OCI-LY3 (cell line): ENCODE results near the gene DCT.

ENCODE experiments used
- EZH2phosphoT487 ChIP-seq: fragments of 200-600 bp; shearing (Covaris generic); IDR thresholded peaks from 2 replicates; pipeline ENCODE4 v1.6.1; 2018; ENCODE audit warnings: antibody characterized with exemption, mixed run types, low read depth
- TF ChIP-seq, protein P1 (sequence below): fragments of 200-600, 300-600 bp; sonication (generic); IDR thresholded peaks from 2 replicates; pipeline ENCODE4 v1.5.1; 2014; ENCODE audit warnings: antibody characterized with exemption, low read length, low read depth

DNA sequence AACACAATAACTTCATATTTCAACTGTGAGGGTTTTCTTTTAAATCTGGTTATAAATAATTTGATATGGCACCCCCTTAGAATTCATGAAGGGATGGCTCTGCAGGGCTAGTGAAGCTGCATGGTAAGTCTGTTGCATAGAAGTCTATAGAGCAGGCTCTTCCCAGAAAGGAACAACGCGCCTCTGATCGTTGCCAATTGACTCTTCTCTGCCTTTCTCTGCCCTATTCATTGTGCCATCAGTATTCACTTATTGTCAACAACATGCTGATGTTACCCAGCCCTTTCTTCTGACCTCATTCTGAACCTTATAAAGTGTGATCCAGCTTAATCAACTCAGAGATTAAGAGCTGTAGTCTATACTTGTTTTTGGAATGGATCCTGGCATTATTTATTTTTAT is 16.3 kb upstream of the DCT start:
- TF ChIP-seq, protein P1, sequence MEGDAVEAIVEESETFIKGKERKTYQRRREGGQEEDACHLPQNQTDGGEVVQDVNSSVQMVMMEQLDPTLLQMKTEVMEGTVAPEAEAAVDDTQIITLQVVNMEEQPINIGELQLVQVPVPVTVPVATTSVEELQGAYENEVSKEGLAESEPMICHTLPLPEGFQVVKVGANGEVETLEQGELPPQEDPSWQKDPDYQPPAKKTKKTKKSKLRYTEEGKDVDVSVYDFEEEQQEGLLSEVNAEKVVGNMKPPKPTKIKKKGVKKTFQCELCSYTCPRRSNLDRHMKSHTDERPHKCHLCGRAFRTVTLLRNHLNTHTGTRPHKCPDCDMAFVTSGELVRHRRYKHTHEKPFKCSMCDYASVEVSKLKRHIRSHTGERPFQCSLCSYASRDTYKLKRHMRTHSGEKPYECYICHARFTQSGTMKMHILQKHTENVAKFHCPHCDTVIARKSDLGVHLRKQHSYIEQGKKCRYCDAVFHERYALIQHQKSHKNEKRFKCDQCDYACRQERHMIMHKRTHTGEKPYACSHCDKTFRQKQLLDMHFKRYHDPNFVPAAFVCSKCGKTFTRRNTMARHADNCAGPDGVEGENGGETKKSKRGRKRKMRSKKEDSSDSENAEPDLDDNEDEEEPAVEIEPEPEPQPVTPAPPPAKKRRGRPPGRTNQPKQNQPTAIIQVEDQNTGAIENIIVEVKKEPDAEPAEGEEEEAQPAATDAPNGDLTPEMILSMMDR, result no peak
- no peak for TF ChIP-seq EZH2phosphoT487
